GM18951 (cell line): Measurements from ENCODE around the gene BCL2.
"Not testable (repeated sequence)": the region's sequence is repeated elsewhere in the genome, so short reads cannot be mapped to it uniquely, and the experiment has no call there.

Experiments
- POLR2A ChIP-seq: IDR thresholded peaks from 4 replicates; pipeline ENCODE4 v1.6.1; 2011; ENCODE audit warnings: mild to moderate bottlenecking; ENCODE audit not compliant: insufficient read length, insufficient read depth; ENCODE audit errors: extremely low read depth
- in situ Hi-C: fragments of 300-500 bp; cut with MboI; formaldehyde crosslinking; loops from one replicate; pipeline ENCODE4 v1.12.0; 2022; ENCODE audit warnings: low sequenced_read_pairs, mixed read lengths, inconsistent platforms; ENCODE audit not compliant: unreplicated experiment

The BCL2 gene

GRCh38 chr18:63192126-63192884 is 127.3 kb downstream of the BCL2 start:
- in situ Hi-C loops: no loop called here
- TF ChIP-seq POLR2A: no peak

- no peak for TF ChIP-seq POLR2A
- in situ Hi-C loops: no loop called here
Observed at GRCh38 chr18:63191413-63191812, 128.2 kb downstream of the BCL2 start.

DNA sequence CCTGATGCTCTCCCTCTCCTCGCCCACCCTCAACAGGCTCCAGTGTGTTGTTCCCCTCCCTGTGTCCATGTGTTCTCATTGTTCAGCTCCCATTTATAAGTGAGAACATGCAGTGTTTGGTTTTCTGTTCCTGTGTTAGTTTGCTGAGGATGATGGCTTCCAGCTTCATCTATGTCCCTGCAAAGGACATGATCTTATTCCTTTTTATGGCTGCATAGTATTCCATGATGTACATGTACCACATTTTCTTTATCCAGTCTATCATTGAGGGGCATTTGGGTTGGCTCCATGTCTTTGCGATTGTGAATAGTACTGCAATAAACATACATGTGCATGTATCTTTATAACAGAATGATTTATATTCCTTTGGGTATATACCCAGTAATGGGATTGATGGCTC is 128.7 kb downstream of the BCL2 start:
- in situ Hi-C loops: not testable (repeated sequence)

- in situ Hi-C loops: no loop called here
Observed at GRCh38 chr18:63189817-63190216, 129.8 kb downstream of the BCL2 start.

DNA sequence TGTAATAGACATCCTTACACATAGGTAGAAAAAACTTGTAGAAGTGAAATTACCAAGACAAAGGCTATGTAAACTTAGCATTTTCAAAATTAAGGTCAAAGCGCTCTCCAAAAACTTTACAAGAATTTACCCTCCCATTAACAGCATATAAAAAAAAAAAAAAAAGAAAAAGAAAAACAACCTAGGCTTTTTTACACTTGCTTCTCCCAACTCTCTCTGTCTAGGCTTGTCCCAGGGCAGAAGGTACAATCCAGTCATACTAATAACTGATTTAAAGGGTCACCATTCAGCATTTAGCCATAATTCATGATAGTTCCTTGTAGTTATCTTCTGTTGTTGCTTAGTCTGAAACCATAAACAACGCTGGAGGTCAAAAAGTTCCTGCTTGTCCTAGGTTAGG is 130.5 kb downstream of the BCL2 start:
- no peak for TF ChIP-seq POLR2A
- in situ Hi-C loops: no loop called here

More at GRCh38 chr18:63189817-63190216, 129.8 kb downstream of the BCL2 start:
- no peak for TF ChIP-seq POLR2A

DNA sequence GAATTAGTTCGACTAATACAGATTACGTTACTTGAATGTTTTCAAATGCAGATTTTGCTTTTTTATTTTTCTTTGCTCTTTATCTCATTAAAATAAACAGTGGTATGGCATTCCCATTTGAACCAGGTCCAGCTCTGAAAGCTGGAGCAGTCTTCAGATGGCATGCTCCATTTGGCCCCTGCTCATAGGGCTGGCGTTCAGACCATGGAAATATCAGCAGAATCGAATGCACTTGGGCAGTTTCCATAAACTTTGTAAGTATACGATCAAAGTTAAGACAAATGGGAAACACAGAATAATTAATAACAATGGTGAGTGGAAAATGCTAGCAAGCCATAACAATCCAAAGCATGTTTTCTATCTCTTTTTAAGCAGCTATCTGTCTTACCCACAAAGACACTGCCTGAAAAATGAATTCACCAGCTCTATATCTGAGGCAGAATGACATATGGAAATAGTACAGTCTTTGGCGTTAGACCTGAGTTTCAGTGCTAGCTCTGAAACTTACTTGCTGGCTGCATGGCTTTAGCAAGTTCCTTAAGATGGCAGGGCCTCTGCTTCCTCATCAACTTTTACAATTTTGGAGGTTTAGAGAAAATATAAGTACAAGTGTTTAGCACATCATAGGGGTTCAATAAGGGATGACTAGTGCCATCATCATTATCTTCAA is 131.6 kb downstream of the BCL2 start:
- in situ Hi-C loops: no loop called here
- no peak for TF ChIP-seq POLR2A

- in situ Hi-C loops: no loop called here
- TF ChIP-seq POLR2A: no peak
Observed at GRCh38 chr18:63187223-63187574, 132.4 kb downstream of the BCL2 start.

DNA sequence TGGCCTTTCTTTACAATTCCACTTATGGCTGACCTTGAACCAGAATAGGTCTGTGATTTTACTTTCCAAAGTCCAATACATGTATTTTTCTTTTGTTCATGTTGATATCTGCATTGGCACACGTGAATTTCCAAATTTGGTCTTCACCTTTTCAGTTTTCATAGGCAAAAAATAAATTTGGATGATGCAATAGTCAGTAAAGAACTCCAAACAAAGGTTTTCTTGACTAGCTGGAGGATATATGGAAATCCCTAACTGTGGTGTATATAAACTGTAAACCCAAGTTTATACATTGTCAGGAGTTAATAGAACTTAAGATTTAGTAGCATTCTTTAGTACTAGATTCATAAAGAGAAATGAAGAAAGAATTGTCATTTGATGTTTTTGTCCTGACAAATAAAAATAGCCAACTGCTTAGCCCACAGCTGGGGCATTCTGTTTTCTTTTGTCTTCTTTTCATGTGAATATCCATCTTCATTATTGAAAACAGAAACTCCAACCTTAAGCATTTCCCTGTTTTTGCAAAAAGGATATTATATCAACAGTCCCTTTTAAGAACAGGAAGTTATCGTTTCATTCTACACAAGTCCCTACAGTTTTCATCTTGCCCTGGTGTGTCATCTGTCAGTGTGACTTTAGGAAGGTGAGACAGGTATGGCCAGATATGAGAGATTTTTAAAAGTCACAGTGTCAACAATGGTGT is 132.9 kb downstream of the BCL2 start:
- TF ChIP-seq POLR2A: no peak
- in situ Hi-C loops: no loop called here

GRCh38 chr18:63185984-63186383 is 133.6 kb downstream of the BCL2 start:
- in situ Hi-C loops: no loop called here

GRCh38 chr18:63183952-63184770 is 135.4 kb downstream of the BCL2 start:
- no peak for TF ChIP-seq POLR2A
- in situ Hi-C loops: no loop called here

More at GRCh38 chr18:63185984-63186383, 133.6 kb downstream of the BCL2 start:
- no peak for TF ChIP-seq POLR2A

DNA sequence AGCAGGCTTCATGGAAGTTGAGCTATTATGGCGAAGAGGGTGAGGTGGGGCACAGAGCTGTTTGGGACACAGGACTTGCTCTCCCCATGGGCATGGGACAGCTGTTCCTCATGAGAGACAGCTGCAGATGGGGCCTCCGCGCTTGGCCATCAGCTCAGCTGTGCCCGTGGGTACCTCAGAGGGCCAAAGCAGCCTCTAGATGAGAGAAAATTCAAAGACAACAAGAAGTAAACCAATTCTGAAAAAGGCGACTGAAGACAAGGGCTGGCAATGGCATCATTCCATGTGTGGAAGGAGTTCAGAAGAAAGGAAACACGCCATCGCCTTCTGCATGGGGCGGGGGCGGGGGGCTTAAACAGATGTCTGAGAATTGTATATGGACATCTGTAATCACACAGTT is 136.2 kb downstream of the BCL2 start:
- no peak for TF ChIP-seq POLR2A

GRCh38 chr18:63182861-63183260 is 136.7 kb downstream of the BCL2 start:
- TF ChIP-seq POLR2A: no peak
- in situ Hi-C loops: no loop called here

More for the DNA sequence above, 136.2 kb downstream of the BCL2 start:
- in situ Hi-C loops: no loop called here

GRCh38 chr18:63182310-63182772 is 137.2 kb downstream of the BCL2 start:
- in situ Hi-C loops: no loop called here

More at GRCh38 chr18:63182310-63182772, 137.2 kb downstream of the BCL2 start:
- peak; percentile 2 for TF ChIP-seq POLR2A
